DND-41 (cell line): Measurements from ENCODE around the gene FBXO41.

Source experiments
- EZH2 ChIP-seq: IDR thresholded peaks from 3 replicates; pipeline ENCODE4 v1.6.1; 2012; ENCODE audit warnings: borderline replicate concordance, low read depth, mild to moderate bottlenecking, moderate library complexity, low read length, inconsistent platforms; ENCODE audit not compliant: severe bottlenecking
- TF ChIP-seq, protein P1 (sequence below): IDR thresholded peaks from 2 replicates; pipeline ENCODE4 v1.5.1; 2012; ENCODE audit warnings: borderline replicate concordance, low read length, moderate library complexity, mild to moderate bottlenecking; ENCODE audit not compliant: poor library complexity, severe bottlenecking; ENCODE audit errors: extremely low read depth

DNA sequence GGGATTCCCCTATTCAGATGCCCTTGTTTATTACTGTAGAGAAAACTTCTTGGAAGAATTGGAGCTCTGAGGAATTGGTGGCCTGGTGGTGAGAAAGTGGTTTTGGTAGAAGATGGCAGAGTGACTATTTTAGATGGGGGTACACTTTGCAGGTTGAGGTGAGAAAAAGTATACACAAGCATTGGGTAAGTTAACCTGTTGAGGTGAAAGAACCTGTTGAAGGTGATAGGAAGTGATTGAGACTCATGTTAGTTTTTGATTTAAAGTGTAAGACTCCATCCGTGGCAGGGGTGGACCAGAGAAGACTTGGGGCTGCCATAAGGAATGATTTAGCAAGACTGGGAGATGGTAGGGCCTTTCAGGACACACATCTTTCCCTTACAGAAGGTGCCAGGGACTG, 47.1 kb downstream of the FBXO41 start:
- TF ChIP-seq, protein P1, sequence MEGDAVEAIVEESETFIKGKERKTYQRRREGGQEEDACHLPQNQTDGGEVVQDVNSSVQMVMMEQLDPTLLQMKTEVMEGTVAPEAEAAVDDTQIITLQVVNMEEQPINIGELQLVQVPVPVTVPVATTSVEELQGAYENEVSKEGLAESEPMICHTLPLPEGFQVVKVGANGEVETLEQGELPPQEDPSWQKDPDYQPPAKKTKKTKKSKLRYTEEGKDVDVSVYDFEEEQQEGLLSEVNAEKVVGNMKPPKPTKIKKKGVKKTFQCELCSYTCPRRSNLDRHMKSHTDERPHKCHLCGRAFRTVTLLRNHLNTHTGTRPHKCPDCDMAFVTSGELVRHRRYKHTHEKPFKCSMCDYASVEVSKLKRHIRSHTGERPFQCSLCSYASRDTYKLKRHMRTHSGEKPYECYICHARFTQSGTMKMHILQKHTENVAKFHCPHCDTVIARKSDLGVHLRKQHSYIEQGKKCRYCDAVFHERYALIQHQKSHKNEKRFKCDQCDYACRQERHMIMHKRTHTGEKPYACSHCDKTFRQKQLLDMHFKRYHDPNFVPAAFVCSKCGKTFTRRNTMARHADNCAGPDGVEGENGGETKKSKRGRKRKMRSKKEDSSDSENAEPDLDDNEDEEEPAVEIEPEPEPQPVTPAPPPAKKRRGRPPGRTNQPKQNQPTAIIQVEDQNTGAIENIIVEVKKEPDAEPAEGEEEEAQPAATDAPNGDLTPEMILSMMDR: no peak
- no peak for TF ChIP-seq EZH2
